ENCODE results near the gene SGTA.

DNA sequence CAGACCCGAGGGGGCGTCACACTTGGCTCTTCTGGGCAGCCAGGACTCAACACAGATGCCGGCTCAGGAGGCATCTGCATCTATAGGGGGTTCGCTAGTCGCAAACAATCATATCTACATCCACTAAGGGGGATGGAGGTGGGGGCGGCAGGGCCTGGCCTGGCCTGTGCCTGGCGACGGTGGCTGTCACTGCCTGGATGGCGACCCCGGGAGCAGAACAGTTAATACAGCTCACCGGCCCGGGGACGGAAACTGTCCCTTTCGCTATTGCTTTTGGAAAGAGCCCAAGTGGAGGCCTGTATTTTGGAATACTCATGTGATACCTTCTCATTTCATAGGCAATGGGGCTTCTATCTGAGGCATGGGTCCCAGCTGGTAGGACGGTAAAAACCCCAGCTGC, 17.7 kb downstream of the SGTA start:
- TF ChIP-seq CTCF (IDR thresholded peaks at IDR 0.05 in 2 of 3, conservative IDR thresholded peaks at IDR 0.05 in 1 of 3; ENCODE audit: borderline replicate concordance in 1 of 3, insufficient read depth in 1 of 3, low read depth in 2 of 3, low read length in 2 of 3) (no peak), MAX (IDR thresholded peaks at IDR 0.05) (no peak)

Measured in HCT116 (cell line).